NB4 (cell line): ENCODE results near the gene RAB1A.

Source experiments
- DNase-seq: peaks from one replicate; pipeline ENCODE4 v3.0.0; 2010; ENCODE audit warnings: low read depth
- H3K4me3 ChIP-seq: one replicate; pipeline ENCODE4 v1.5.1; 2011; ENCODE audit warnings: mild to moderate bottlenecking, low read depth, low read length, moderate library complexity
- CTCF ChIP-seq: IDR thresholded peaks from one replicate; pipeline ENCODE4 v1.5.1; 2012; ENCODE audit warnings: low read depth, low read length
- MAX ChIP-seq: IDR thresholded peaks from 2 replicates; pipeline ENCODE4 v1.6.1; 2011; ENCODE audit warnings: low read depth, low read length
- MYC ChIP-seq: IDR thresholded peaks from 2 replicates; pipeline ENCODE4 v1.6.1; 2011; ENCODE audit warnings: low read depth, low read length
- POLR2A ChIP-seq: IDR thresholded peaks from 2 replicates; pipeline ENCODE4 v1.6.1; 2011; ENCODE audit warnings: mild to moderate bottlenecking; ENCODE audit not compliant: insufficient read length; ENCODE audit errors: extremely low read depth

The RAB1A gene

GRCh38 chr2:65101071-65101470, 28.8 kb downstream of the RAB1A start:
- H3K4me3 ChIP-seq: no peak overlapping the region
- no peak for DNase-seq
- TF ChIP-seq MYC: no peak
- no peak for TF ChIP-seq MAX

- no peak for DNase-seq
- no peak overlapping the region for H3K4me3 ChIP-seq
- no peak for TF ChIP-seq MAX
- no peak for TF ChIP-seq POLR2A
- TF ChIP-seq CTCF: no peak
- TF ChIP-seq MYC: no peak
Measured at GRCh38 chr2:65098741-65099140, 31.2 kb downstream of the RAB1A start.

GRCh38 chr2:65097844-65098243, 32.1 kb downstream of the RAB1A start:
- no peak overlapping the region for H3K4me3 ChIP-seq
- TF ChIP-seq MAX (no peak), POLR2A (no peak), CTCF (no peak), MYC (no peak)
- DNase-seq: no peak

GRCh38 chr2:65096948-65097347, 33.0 kb downstream of the RAB1A start:
- TF ChIP-seq MAX: no peak
- TF ChIP-seq CTCF: no peak
- no peak for DNase-seq
- no peak overlapping the region for H3K4me3 ChIP-seq

GRCh38 chr2:65093211-65093610, 36.7 kb downstream of the RAB1A start:
- no peak overlapping the region for H3K4me3 ChIP-seq
- TF ChIP-seq MYC: no peak
- no peak for TF ChIP-seq CTCF
- TF ChIP-seq POLR2A: no peak
- no peak for TF ChIP-seq MAX
- DNase-seq: no peak

GRCh38 chr2:65092791-65093190, 37.1 kb downstream of the RAB1A start:
- TF ChIP-seq MAX (no peak), POLR2A (no peak), MYC (no peak), CTCF (no peak)
- no peak overlapping the region for H3K4me3 ChIP-seq
- DNase-seq: no peak
